Fibroblast of gingiva (primary cell): ENCODE measurements around the gene SIGLEC14.

Source experiments
- DNase-seq: peaks from one replicate; pipeline ENCODE4 v3.0.0-alpha.2; 2011; ENCODE audit warnings: low read depth

Gene SIGLEC14

GRCh38 chr19:51621178-51621577, 25.4 kb downstream of the SIGLEC14 start:
- no peak for DNase-seq

- DNase-seq = no peak
These were observed 30.6 kb downstream of the SIGLEC14 start for GRCh38 chr19:51615991-51616390.

- DNase-seq = no peak
These were observed 31.8 kb downstream of the SIGLEC14 start for GRCh38 chr19:51614789-51615188.

- DNase-seq = no peak
These were observed 36.0 kb downstream of the SIGLEC14 start for GRCh38 chr19:51610576-51610975.

- peak; percentile 28 for DNase-seq
These were observed 38.6 kb downstream of the SIGLEC14 start for GRCh38 chr19:51607920-51608562.

GRCh38 chr19:51607077-51607476, 39.5 kb downstream of the SIGLEC14 start:
- no peak for DNase-seq

GRCh38 chr19:51602189-51602854, 44.3 kb downstream of the SIGLEC14 start:
- no peak for DNase-seq

- no peak for DNase-seq
These were observed 45.6 kb downstream of the SIGLEC14 start for GRCh38 chr19:51600940-51601580.

GRCh38 chr19:51599084-51599483, 47.5 kb downstream of the SIGLEC14 start:
- DNase-seq = no peak

GRCh38 chr19:51598159-51598915, 48.3 kb downstream of the SIGLEC14 start:
- DNase-seq = peak; percentile 3

GRCh38 chr19:51595190-51596175, 51.1 kb downstream of the SIGLEC14 start:
- no peak for DNase-seq

GRCh38 chr19:51594774-51595109, 51.9 kb downstream of the SIGLEC14 start:
- DNase-seq = no peak

GRCh38 chr19:51593969-51594773, 52.5 kb downstream of the SIGLEC14 start:
- peak; percentile 97 for DNase-seq

GRCh38 chr19:51593138-51593890, 53.3 kb downstream of the SIGLEC14 start:
- DNase-seq = no peak
